K562 (cell line): ENCODE data around the gene ELAVL3. TPM values are rescaled to one million over a fixed set of nuclear protein-coding genes. Genes with fewer than 3 reads are reported as not detected.

Source experiments
- ARID1B ChIP-seq: fragments of 450-650 bp; IDR thresholded peaks from 2 replicates; pipeline ENCODE4 v1.6.1; 2016; ENCODE audit warnings: antibody characterized with exemption, mild to moderate bottlenecking, inconsistent platforms
- CCNT2 ChIP-seq: IDR thresholded peaks from 2 replicates; pipeline ENCODE4 v1.6.1; 2011; ENCODE audit warnings: borderline replicate concordance, low read depth, mild to moderate bottlenecking, moderate library complexity, mixed read lengths, low read length; ENCODE audit not compliant: insufficient read length; ENCODE audit errors: extremely low read depth
- CHCHD3 ChIP-seq: fragments of 250-450 bp; sonication (Bioruptor Pico); IDR thresholded peaks from 2 replicates; pipeline ENCODE4 v2.1.2; 2022; ENCODE audit warnings: mild to moderate bottlenecking
- ELK1 ChIP-seq: sonication (generic); formaldehyde crosslinking; IDR thresholded peaks from 2 replicates; pipeline ENCODE4 v1.8.1; 2022; ENCODE audit warnings: missing genetic modification reagents
- ELK3 ChIP-seq: fragments of 450-650 bp; formaldehyde crosslinking; IDR thresholded peaks from 2 replicates; pipeline ENCODE4 v1.4.0; 2020; ENCODE audit warnings: mild to moderate bottlenecking
- FOXJ3 ChIP-seq: sonication (generic); formaldehyde crosslinking; IDR thresholded peaks from 2 replicates; pipeline ENCODE4 v1.4.0; 2020; ENCODE audit warnings: mild to moderate bottlenecking, missing genetic modification reagents
- HNRNPH1 ChIP-seq: fragments of 200-400 bp; formaldehyde crosslinking; optimal IDR thresholded peaks from 2 replicates; pipeline ENCODE3; 2017; ENCODE audit warnings: low read depth, mild to moderate bottlenecking, low read length, moderate library complexity
- NFYB ChIP-seq: IDR thresholded peaks from 2 replicates; pipeline ENCODE4 v1.6.1; 2011; ENCODE audit warnings: mild to moderate bottlenecking, moderate library complexity; ENCODE audit not compliant: insufficient read length; ENCODE audit errors: extremely low read depth
- POU5F1 ChIP-seq: fragments of 150-350 bp; IDR thresholded peaks from 2 replicates; pipeline ENCODE4 v1.6.1; 2014; ENCODE audit warnings: borderline replicate concordance, low read length, low read depth, mild to moderate bottlenecking; ENCODE audit not compliant: partially characterized antibody
- PURB ChIP-seq: sonication (generic); formaldehyde crosslinking; IDR thresholded peaks from 2 replicates; pipeline ENCODE4 v1.9.0; 2021; ENCODE audit warnings: low read depth, mild to moderate bottlenecking, missing genetic modification reagents
- WHSC1 ChIP-seq: IDR thresholded peaks from one replicate; pipeline ENCODE4 v1.6.1; 2012; ENCODE audit warnings: low read length, control low read depth, inconsistent platforms
- ZBTB43 ChIP-seq: sonication (generic); formaldehyde crosslinking; IDR thresholded peaks from 2 replicates; pipeline ENCODE4 v1.8.0; 2023; ENCODE audit warnings: mild to moderate bottlenecking, missing genetic modification reagents
- ZC3H11A ChIP-seq: IDR thresholded peaks from 2 replicates; pipeline ENCODE4 v1.6.1; 2012; ENCODE audit warnings: low read depth, low read length, improper control_type of control experiment
- ZC3H8 ChIP-seq: fragments of 450-650 bp; IDR thresholded peaks from 2 replicates; pipeline ENCODE4 v1.6.1; 2017
- ZNF133 ChIP-seq: fragments of 250-450 bp; sonication (Bioruptor Pico); IDR thresholded peaks from 2 replicates; pipeline ENCODE4 v1.4.0; 2020; ENCODE audit warnings: mild to moderate bottlenecking
- ZNF140 ChIP-seq: fragments of 250-450 bp; sonication (Bioruptor Pico); IDR thresholded peaks from 2 replicates; pipeline ENCODE4 v1.8.0; 2021; ENCODE audit warnings: moderate library complexity, mild to moderate bottlenecking, inconsistent platforms
- ZNF146 ChIP-seq: IDR thresholded peaks from one replicate; pipeline ENCODE4 v1.6.1; 2018; ENCODE audit warnings: missing compliant biosample characterization; ENCODE audit not compliant: unreplicated experiment
- ZNF165 ChIP-seq: fragments of 250-450 bp; sonication (Bioruptor Pico); IDR thresholded peaks from 2 replicates; pipeline ENCODE4 v1.4.0; 2020; ENCODE audit warnings: borderline replicate concordance
- ZNF3 ChIP-seq: fragments of 250-450 bp; sonication (Bioruptor Pico); IDR thresholded peaks from 2 replicates; pipeline ENCODE4 v1.5.0; 2021; ENCODE audit warnings: mild to moderate bottlenecking, moderate library complexity
- polyA plus RNA-seq, 8 experiments: library from polyadenylated mRNA; depleted of rRNA in 4 of 8; stranded (reverse) in 5 of 8; unstranded in 3 of 8; fragments of >200 nt; fragmentation: Nextera tagmentation in 2 of 8; fragmentation: Illumina TruSeq in 1 of 8; extraction: Ambion mirVana in 2 of 8; extraction: Trizol in 1 of 8; gene quantifications; 2 replicates each; pipeline versions ENCODE4 v1.2.1 to v1.2.3, GENCODE V29; 2011 to 2014; ENCODE audit warnings: inconsistent platforms in 1 of 8, missing spikeins in 1 of 8
- total RNA-seq, 7 experiments: library from RNA; depleted of rRNA in 6 of 7; stranded (reverse); fragments of >200 nt in 6 of 7; fragmentation: Illumina TruSeq in 2 of 7; extraction: Trizol in 2 of 7; gene quantifications; 2 replicates each; pipeline versions ENCODE4 v1.2.1 to v1.2.3, GENCODE V29; 2011 to 2021; ENCODE audit warnings: low replicate concordance in 1 of 7
- TF ChIP-seq, protein P1 (sequence below), 2 experiments: fragments of 200-800 bp in 1 of 2; sonication (Bioruptor generic) in 1 of 2; sonication (generic) in 1 of 2; formaldehyde crosslinking in 1 of 2; IDR thresholded peaks in 1 of 2; conservative IDR thresholded peaks in 1 of 2; 2 replicates each; pipeline versions ENCODE4 v1.5.0 to v1.6.1; 2016 to 2020; ENCODE audit warnings: missing compliant biosample characterization in 1 of 2, missing genetic modification characterization in 1 of 2, missing genetic modification reagents in 1 of 2

The ELAVL3 gene
- total and polyA plus RNA-seq, 9 of the 15 experiments (the other 6 are each of a cell fraction or from before 2014, with no cell fraction given) = not detected

DNA sequence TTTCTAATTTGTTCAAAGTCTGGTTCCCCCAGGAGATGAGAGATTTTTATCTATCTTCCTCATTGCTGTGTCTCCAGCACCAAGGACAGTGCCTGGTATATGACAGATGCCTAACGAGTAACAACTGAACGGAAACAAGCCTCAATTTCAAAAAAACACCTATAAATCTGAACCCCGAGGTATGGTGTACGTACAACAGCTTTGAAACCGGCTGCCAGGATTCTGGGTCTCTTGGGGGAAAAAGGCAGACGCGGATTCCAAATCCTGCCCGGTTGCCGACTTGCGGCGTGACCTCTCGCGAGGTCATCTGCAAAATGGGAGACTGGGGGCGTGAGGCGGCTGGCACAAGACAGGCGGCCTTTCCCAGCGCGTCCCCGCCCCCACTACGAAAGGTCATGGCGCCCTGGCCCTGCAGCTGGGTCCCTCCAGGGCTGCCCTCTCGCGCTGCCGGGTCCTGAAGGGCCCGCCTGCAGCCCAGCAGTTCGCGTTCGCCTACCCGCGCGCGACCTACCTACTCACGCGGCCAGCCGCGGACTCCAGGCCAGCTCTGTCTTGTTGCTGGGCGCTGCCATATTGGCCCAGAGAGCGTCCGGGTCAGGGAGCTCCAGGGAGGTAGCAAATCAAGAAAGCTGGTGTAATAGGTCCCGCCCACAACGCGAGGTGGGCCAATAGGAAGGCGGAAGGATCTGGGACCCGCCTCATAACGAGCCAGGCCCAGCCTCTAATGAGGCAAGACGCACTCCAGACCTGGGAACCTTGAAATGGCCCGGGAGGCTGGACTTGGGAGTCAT lies 47.9 kb upstream of the ELAVL3 start, which contains the start of gene ECSIT (continued):
- TF ChIP-seq ZC3H8 (no peak), ZBTB43 (CRISPR knock-in tag) (peak; percentile 86), POU5F1 (no peak), ZNF3 (CRISPR knock-in tag) (no peak), CHCHD3 (no peak), NFYB (peak; percentile 64), WHSC1 (no peak), ZNF165 (CRISPR knock-in tag) (no peak), CCNT2 (peak; percentile 67), ZC3H11A (no peak), ZNF140 (CRISPR knock-in tag) (no peak), PURB (CRISPR knock-in tag) (no peak), ELK3 (CRISPR knock-in tag) (no peak), ZNF133 (CRISPR knock-in tag) (no peak), ELK1 (CRISPR knock-in tag) (no peak), ARID1B (no peak), ZNF146 (CRISPR knock-in tag) (no peak), HNRNPH1 (no peak), FOXJ3 (CRISPR knock-in tag) (no peak)
- TF ChIP-seq, protein P1, sequence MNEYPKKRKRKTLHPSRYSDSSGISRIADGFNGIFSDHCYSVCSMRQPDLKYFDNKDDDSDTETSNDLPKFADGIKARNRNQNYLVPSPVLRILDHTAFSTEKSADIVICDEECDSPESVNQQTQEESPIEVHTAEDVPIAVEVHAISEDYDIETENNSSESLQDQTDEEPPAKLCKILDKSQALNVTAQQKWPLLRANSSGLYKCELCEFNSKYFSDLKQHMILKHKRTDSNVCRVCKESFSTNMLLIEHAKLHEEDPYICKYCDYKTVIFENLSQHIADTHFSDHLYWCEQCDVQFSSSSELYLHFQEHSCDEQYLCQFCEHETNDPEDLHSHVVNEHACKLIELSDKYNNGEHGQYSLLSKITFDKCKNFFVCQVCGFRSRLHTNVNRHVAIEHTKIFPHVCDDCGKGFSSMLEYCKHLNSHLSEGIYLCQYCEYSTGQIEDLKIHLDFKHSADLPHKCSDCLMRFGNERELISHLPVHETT (CRISPR knock-in tag; conservative IDR thresholded peaks at IDR 0.05 in 1 of 2, IDR thresholded peaks at IDR 0.05 in 1 of 2) = peak in 1 of 2 experiments; percentile 88; a peak in 2 of 4 replicates
